ENCODE data around the gene CDH15.

The CDH15 gene, protein sequence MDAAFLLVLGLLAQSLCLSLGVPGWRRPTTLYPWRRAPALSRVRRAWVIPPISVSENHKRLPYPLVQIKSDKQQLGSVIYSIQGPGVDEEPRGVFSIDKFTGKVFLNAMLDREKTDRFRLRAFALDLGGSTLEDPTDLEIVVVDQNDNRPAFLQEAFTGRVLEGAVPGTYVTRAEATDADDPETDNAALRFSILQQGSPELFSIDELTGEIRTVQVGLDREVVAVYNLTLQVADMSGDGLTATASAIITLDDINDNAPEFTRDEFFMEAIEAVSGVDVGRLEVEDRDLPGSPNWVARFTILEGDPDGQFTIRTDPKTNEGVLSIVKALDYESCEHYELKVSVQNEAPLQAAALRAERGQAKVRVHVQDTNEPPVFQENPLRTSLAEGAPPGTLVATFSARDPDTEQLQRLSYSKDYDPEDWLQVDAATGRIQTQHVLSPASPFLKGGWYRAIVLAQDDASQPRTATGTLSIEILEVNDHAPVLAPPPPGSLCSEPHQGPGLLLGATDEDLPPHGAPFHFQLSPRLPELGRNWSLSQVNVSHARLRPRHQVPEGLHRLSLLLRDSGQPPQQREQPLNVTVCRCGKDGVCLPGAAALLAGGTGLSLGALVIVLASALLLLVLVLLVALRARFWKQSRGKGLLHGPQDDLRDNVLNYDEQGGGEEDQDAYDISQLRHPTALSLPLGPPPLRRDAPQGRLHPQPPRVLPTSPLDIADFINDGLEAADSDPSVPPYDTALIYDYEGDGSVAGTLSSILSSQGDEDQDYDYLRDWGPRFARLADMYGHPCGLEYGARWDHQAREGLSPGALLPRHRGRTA

DNA sequence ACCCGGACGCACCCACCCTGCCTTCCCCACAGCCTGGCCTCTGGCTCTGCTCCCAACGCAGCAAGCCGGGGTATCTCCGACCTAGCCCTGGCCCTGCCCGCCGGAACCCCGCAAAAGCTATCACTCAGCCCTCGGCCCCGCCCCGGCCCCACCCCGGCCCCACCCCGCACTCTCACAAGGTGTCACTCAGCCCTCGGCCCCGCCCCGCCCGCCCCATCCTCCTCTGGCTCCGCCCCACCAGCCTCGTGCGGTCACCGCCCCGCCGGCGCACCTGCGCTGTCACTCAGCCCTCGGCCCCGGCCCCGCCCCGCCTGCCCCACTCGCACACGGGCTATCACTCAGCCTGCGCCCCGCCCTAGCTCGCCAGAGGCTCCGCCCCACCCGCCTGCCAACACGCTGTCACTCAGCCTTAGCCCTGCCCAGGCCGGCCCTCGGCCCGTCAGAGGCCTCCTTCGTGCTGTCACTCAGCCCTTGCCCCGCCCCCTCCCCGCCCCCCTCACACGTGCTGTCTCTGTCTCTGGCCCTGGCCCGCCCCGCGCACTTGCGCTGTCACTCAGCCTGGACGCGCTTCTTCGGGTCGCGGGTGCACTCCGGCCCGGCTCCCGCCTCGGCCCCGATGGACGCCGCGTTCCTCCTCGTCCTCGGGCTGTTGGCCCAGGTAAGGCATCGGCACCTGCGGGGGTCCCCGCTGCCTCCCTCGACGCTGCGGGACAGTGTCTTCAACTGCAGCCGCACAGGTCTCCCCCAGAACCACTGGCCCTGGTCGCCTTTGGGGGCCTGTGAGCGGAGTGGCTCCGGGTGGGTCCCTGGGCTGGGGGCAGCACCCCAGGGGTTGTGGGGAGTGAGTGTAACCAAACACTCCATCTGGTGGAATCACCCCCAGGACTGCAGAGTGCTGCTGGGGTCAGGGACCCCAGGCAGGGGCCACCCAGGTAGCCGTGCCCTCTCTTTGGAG is at the start of gene CDH15:
CDH15 (plus strand) TSS at position 533 of the 955 bp plus-strand sequence; CDS start at position 617, 84 bp downstream.
- H3K9ac ChIP-seq (ENCODE audit: low read length) = no peak within 1 kb of the TSS

DNA sequence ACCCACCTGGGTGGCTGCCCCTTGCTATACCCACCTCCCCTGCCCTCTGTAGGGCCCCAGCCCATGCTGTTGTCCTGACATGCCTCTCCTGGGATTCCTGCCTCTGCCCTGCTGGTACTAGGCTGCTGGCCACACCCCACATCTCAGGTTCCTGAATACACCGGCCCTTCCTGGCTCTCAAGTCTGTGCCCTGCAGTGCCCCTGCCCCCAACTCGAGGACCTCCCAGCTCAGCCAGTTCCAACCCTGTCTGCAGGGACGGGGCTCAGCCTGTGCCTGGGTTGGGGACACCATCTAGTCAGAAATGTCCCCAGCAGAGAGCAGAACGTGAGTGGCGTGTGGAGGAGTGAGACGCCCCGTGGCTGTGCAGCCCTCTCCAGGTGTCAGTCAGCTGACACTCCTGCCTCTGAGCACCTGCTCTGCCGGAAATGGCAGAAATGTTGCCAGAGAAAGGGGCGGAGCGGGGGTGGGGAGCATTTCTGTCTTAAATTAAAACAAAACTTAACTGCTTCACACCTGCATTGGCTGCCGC is 49.2 kb upstream of the CDH15 start:
- Histone ChIP-seq H3K27me3 (ENCODE audit: control insufficient read depth, insufficient read depth, low read length) (no peaks in the 10 kb centered on the region), H3K4me1 (ENCODE audit: control insufficient read depth, insufficient read depth, low read length) (peaks cover 12% of the 10 kb centered on the region), H3K36me3 (ENCODE audit: control insufficient read depth, insufficient read depth, low read length) (no peaks in the 10 kb centered on the region), H3K9ac (ENCODE audit: low read length) (no peak overlapping the region), H3K4me3 (ENCODE audit: low read length) (no peak overlapping the region), H3K9me3 (ENCODE audit: control insufficient read depth, low read length) (no peaks in the 10 kb centered on the region)

More for the DNA sequence above, at the start of gene CDH15:
- Histone ChIP-seq H3K4me3 (ENCODE audit: low read length) (peak within 1 kb of the TSS; percentile 19), H3K9me3 (ENCODE audit: control insufficient read depth, low read length) (no peaks in the 10 kb centered on the region), H3K4me1 (ENCODE audit: control insufficient read depth, insufficient read depth, low read length) (peaks cover 23% of the 10 kb centered on the region), H3K27me3 (ENCODE audit: control insufficient read depth, insufficient read depth, low read length) (peaks cover 61% of the 10 kb centered on the region), H3K36me3 (ENCODE audit: control insufficient read depth, insufficient read depth, low read length) (no peaks in the 10 kb centered on the region)

DNA sequence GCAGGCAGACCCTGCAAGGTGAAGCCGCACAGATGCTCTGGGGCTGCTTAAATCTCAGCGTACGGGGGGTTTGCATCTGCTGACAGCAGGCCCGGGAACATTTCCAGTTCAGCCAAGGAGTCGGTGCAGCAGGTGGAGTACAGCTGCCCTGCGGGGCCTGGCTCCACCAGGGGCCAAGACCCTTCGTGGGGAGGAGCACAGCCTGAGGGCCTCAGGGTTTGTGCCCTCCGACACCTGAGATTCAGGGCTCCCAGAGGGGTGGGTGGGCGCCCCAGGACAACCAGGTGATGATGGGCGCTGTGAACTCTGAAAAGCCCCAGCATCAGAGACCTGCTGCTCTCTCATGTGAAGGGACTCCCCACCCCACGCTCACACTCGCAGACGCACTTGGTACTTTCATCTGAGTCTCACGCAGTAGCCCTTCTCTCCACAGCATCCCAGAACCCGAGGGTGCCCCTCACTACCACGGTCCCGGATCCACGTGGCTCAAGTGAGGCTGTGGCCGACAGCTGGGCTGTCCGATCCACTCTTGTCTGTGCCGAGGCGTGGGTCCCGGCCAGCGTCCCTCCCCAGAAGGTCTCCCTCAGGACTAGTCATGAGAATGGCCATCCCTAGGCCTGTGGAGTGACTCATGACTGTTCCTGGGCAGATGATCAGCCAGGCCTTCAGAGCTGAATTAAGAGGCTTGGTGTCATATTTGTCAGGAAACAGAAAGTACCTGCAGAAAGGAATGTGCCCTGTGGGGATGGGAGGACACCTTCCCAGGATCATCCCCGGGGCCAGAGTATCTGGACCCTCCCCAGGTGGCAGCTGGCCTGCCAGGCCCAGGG is 48.3 kb upstream of the CDH15 start:
- Histone ChIP-seq H3K9ac (ENCODE audit: low read length) (no peak overlapping the region), H3K4me1 (ENCODE audit: control insufficient read depth, insufficient read depth, low read length) (peaks cover 12% of the 10 kb centered on the region), H3K4me3 (ENCODE audit: low read length) (no peak overlapping the region), H3K27me3 (ENCODE audit: control insufficient read depth, insufficient read depth, low read length) (no peaks in the 10 kb centered on the region), H3K36me3 (ENCODE audit: control insufficient read depth, insufficient read depth, low read length) (no peaks in the 10 kb centered on the region), H3K9me3 (ENCODE audit: control insufficient read depth, low read length) (no peaks in the 10 kb centered on the region)

DNA sequence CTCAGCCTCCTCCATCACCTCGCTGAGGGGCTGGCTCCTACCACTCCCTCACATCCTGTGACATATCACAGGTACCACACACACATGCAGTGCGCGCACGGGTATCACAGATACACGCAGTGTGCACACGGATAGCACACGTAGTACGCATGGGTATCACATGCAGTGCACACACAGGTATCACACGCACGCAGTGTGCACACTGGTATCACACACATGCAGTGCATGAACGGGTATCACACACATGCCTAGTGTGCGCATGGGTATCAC is 47.8 kb upstream of the CDH15 start:
- H3K36me3 ChIP-seq (ENCODE audit: control insufficient read depth, insufficient read depth, low read length) = no peaks in the 10 kb centered on the region
- H3K9ac ChIP-seq (ENCODE audit: low read length) = no peak overlapping the region
- H3K9me3 ChIP-seq (ENCODE audit: control insufficient read depth, low read length) = no peaks in the 10 kb centered on the region
- H3K4me1 ChIP-seq (ENCODE audit: control insufficient read depth, insufficient read depth, low read length) = peaks cover 12% of the 10 kb centered on the region
- H3K4me3 ChIP-seq (ENCODE audit: low read length) = no peak overlapping the region
- H3K27me3 ChIP-seq (ENCODE audit: control insufficient read depth, insufficient read depth, low read length) = no peaks in the 10 kb centered on the region

DNA sequence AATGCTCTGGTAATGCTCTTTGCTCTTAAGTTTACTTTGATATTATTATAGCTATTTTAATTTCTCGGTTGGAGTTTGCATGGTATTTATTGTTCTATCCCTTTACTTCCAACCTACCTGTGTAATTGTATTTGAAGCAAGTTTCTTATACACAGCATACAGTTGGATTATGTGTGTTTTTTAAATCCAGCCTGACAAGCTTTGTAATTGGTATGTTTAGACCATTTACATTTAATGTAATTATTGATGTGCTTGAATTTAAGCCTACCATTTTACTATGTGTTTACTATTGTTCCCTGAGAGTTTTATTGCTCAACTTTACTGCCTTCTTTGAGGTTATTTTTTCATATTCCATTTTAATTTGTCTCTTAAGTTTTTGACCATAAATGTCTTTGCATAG is 42.2 kb upstream of the CDH15 start:
- Histone ChIP-seq H3K9me3 (ENCODE audit: control insufficient read depth, low read length) (no peaks in the 10 kb centered on the region), H3K4me1 (ENCODE audit: control insufficient read depth, insufficient read depth, low read length) (no peaks in the 10 kb centered on the region), H3K36me3 (ENCODE audit: control insufficient read depth, insufficient read depth, low read length) (no peaks in the 10 kb centered on the region), H3K9ac (ENCODE audit: low read length) (no peak overlapping the region), H3K27me3 (ENCODE audit: control insufficient read depth, insufficient read depth, low read length) (no peaks in the 10 kb centered on the region), H3K4me3 (ENCODE audit: low read length) (no peak overlapping the region)

DNA sequence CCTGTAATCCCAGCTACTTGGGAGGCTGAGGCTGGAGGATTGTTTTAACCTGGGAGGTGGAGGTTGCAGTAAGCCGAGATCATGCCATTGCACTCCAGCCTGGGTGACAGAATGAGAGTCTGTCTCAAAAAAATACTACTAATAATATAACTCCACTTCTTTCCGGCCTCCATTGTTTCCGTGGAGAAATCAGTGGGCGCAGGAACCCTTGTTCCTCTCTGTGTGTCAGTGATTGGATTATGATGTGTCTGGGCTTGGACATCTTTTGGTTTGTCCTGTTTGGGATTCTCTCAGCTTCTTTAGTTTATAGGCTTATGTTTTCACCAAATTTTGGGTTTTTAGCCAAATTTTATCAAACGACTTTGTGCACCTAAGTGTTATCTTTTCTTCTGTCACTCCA is 41.1 kb upstream of the CDH15 start:
- Histone ChIP-seq H3K4me1 (ENCODE audit: control insufficient read depth, insufficient read depth, low read length) (no peaks in the 10 kb centered on the region), H3K9ac (ENCODE audit: low read length) (no peak overlapping the region), H3K36me3 (ENCODE audit: control insufficient read depth, insufficient read depth, low read length) (no peaks in the 10 kb centered on the region), H3K4me3 (ENCODE audit: low read length) (no peak overlapping the region), H3K9me3 (ENCODE audit: control insufficient read depth, low read length) (no peaks in the 10 kb centered on the region), H3K27me3 (ENCODE audit: control insufficient read depth, insufficient read depth, low read length) (no peaks in the 10 kb centered on the region)

DNA sequence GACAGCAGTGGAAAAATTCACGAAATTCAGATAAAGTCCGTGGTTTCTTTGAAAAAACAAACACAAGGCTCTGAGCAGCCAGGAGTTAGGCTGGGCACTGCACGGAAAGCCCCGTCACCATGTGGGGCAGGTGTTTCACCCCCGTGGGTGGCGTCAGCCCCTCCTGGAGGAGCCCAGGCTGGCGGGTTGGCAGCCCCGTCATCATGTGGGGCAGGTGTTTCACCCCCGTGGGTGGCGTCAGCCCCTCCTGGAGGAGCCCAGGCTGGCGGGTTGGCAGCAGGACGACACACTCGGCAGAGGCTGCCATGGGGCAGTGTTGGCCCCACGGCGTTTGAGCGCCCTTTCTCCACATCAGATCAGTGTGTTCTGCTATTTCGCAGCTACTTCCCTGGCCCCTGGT is 39.8 kb upstream of the CDH15 start:
- H3K9me3 ChIP-seq (ENCODE audit: control insufficient read depth, low read length) = no peaks in the 10 kb centered on the region
- no peak overlapping the region for H3K4me3 ChIP-seq (ENCODE audit: low read length)
- H3K36me3 ChIP-seq (ENCODE audit: control insufficient read depth, insufficient read depth, low read length) = no peaks in the 10 kb centered on the region
- H3K27me3 ChIP-seq (ENCODE audit: control insufficient read depth, insufficient read depth, low read length) = no peaks in the 10 kb centered on the region
- H3K4me1 ChIP-seq (ENCODE audit: control insufficient read depth, insufficient read depth, low read length) = no peaks in the 10 kb centered on the region
- no peak overlapping the region for H3K9ac ChIP-seq (ENCODE audit: low read length)

DNA sequence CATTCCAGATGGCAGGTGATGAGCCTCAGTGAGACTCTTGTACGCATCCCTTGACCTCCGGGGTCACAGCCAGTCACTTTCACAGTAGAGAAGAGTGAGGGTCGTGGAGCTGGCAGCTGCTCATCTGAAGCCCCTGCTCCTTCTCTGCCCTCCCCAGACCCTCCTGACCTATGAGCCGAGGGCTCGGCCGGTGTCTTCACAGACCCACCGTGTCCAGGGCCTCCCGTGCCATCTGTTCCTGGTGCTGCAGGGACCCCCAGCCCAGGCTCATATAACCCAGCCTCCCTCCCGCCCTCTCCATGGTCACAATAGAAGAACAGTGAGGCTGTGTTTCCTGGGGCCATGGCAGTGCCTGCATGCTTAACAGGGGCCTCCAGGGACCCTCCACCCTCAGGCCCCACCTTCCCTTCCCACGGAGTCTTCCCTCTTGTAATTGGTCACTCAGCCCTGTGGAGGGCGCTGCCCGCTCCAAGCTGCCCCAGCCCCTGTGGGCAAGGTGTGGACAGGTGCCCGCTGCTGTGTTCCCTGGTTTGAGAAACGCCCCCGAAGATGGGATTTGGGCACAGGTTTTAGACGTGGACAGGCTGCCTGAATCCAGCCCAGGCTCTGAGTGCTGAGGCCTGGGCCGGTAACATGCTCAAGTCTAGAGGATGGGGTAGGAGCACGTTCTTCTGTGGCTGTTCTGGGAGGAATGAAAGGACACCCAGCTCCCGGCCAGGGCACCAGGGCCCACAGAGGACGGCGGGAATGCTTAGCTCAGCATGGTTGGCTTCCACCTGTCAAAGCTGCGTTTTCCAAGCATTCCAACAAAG is 39.1 kb upstream of the CDH15 start:
- H3K9me3 ChIP-seq (ENCODE audit: control insufficient read depth, low read length) = no peaks in the 10 kb centered on the region
- no peak overlapping the region for H3K4me3 ChIP-seq (ENCODE audit: low read length)
- no peaks in the 10 kb centered on the region for H3K27me3 ChIP-seq (ENCODE audit: control insufficient read depth, insufficient read depth, low read length)
- no peaks in the 10 kb centered on the region for H3K36me3 ChIP-seq (ENCODE audit: control insufficient read depth, insufficient read depth, low read length)
- H3K9ac ChIP-seq (ENCODE audit: low read length) = no peak overlapping the region
- no peaks in the 10 kb centered on the region for H3K4me1 ChIP-seq (ENCODE audit: control insufficient read depth, insufficient read depth, low read length)

DNA sequence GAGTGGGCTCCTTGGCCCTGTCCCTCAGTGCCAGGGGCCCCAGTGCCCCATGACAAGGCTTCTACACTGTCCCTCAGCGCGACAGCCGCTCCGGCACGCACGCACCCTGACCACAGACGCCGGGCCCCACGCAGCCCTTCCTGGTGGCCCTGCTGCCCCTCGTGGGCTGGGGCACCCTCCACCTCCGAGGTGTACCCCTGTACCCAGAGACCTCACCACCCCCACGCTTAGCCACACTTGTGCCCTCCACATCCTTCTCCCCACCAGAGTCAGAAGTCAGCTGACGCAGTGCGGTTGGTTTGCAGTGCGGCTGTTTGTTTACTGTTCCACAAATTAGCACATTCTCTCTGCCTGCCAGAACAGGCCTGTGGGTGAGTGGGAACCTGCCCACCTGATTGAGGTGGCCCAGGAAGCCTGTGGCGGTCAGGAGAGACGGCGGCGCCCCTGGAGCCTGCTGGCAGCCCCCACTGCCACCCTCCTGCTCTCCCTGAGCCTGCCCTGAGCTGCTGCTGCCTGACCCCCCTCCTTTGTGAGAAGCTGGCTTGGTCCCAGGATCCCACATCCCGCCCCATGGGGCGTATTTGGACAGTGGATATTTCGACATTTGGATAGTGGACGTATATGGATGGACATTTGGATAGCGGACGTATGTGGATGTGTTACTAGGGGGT is 38.0 kb upstream of the CDH15 start:
- Histone ChIP-seq H3K9me3 (ENCODE audit: control insufficient read depth, low read length) (no peaks in the 10 kb centered on the region), H3K4me3 (ENCODE audit: low read length) (no peak overlapping the region), H3K9ac (ENCODE audit: low read length) (no peak overlapping the region), H3K36me3 (ENCODE audit: control insufficient read depth, insufficient read depth, low read length) (no peaks in the 10 kb centered on the region), H3K4me1 (ENCODE audit: control insufficient read depth, insufficient read depth, low read length) (no peaks in the 10 kb centered on the region), H3K27me3 (ENCODE audit: control insufficient read depth, insufficient read depth, low read length) (no peaks in the 10 kb centered on the region)

DNA sequence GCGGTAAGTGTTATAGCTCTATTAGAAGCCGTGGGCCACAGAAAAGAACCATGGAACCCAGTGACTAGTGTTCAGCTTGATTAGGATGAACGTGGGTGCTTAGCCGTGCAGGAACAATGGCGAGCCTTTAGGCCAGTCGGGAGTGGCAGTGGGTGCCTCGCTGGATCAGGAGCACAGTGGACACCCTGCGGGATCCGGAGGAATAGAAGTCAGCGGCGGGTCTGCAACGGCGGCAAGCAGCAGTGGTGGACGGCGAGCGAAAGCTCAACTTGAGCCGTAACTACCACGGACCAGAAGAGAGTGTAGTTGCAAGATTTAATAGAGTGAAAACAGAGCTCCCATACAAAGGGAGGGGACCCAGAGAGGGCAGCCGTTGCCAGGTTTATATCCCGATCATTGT is 37.3 kb upstream of the CDH15 start:
- H3K9me3 ChIP-seq (ENCODE audit: control insufficient read depth, low read length) = no peaks in the 10 kb centered on the region
- H3K27me3 ChIP-seq (ENCODE audit: control insufficient read depth, insufficient read depth, low read length) = no peaks in the 10 kb centered on the region
- H3K36me3 ChIP-seq (ENCODE audit: control insufficient read depth, insufficient read depth, low read length) = no peaks in the 10 kb centered on the region
- no peak overlapping the region for H3K9ac ChIP-seq (ENCODE audit: low read length)
- H3K4me3 ChIP-seq (ENCODE audit: low read length) = no peak overlapping the region
- H3K4me1 ChIP-seq (ENCODE audit: control insufficient read depth, insufficient read depth, low read length) = no peaks in the 10 kb centered on the region

All from mucosa of stomach (tissue), 1 donor.